Astrocyte (in vitro differentiated cells and primary cell): ENCODE data around the gene CAT. TPM values are rescaled to one million over a fixed set of nuclear protein-coding genes. Genes with fewer than 3 reads are reported as not detected.

Experiments
- DNase-seq: peaks from one replicate; pipeline ENCODE4 v3.0.0-alpha.2; 2010; ENCODE audit warnings: low read depth
- FAIRE-seq: peaks from 2 replicates; lab custom pipeline; 2011; peaks lifted over from hg19 to GRCh38; lab: Jason Lieb, UNC
- H2AFZ ChIP-seq: 2 replicates; pipeline ENCODE4 v1.6.0; 2012; ENCODE audit warnings: low read depth, low read length, inconsistent platforms
- H3K27ac ChIP-seq: 2 replicates; pipeline ENCODE4 v1.5.1; 2011; ENCODE audit warnings: low read depth, low read length, inconsistent platforms
- H3K27me3 ChIP-seq: 2 replicates; pipeline ENCODE4 v1.6.0; 2011; ENCODE audit warnings: low read length, inconsistent platforms; ENCODE audit not compliant: insufficient read depth
- H3K36me3 ChIP-seq: 2 replicates; pipeline ENCODE4 v1.5.1; 2011; ENCODE audit warnings: low read length, inconsistent platforms; ENCODE audit not compliant: insufficient read depth
- H3K4me1 ChIP-seq: 2 replicates; pipeline ENCODE4 v1.5.1; 2011; ENCODE audit warnings: low read length, inconsistent platforms; ENCODE audit not compliant: insufficient read depth
- H3K4me2 ChIP-seq: 2 replicates; pipeline ENCODE4 v1.6.0; 2012; ENCODE audit warnings: low read length, inconsistent platforms
- H3K4me3 ChIP-seq: 2 replicates; pipeline ENCODE4 v1.5.1; 2011; ENCODE audit warnings: low read depth, mild to moderate bottlenecking, low read length, inconsistent platforms; ENCODE audit not compliant: insufficient read depth
- H3K79me2 ChIP-seq: 2 replicates; pipeline ENCODE4 v1.6.0; 2012; ENCODE audit warnings: mild to moderate bottlenecking, low read length, inconsistent platforms; ENCODE audit not compliant: insufficient read depth
- H3K9ac ChIP-seq: 2 replicates; pipeline ENCODE4 v1.6.0; 2012; ENCODE audit warnings: mild to moderate bottlenecking, low read length, inconsistent platforms
- H3K9me3 ChIP-seq: 2 replicates; pipeline ENCODE4 v1.5.1; 2012; ENCODE audit warnings: low read depth, mild to moderate bottlenecking, low read length, inconsistent platforms; ENCODE audit not compliant: insufficient read depth
- H4K20me1 ChIP-seq: 2 replicates; pipeline ENCODE4 v1.6.0; 2012; ENCODE audit warnings: low read length, inconsistent platforms; ENCODE audit not compliant: insufficient read depth
- H3K27ac Mint-ChIP-seq: one replicate; pipeline ENCODE4 v1.8.0; 2021; ENCODE audit warnings: mild to moderate bottlenecking, mixed read lengths; ENCODE audit not compliant: unreplicated experiment
- H3K27me3 Mint-ChIP-seq: one replicate; pipeline ENCODE4 v1.8.0; 2021; ENCODE audit warnings: low read depth, mixed read lengths; ENCODE audit not compliant: unreplicated experiment
- H3K36me3 Mint-ChIP-seq: one replicate; pipeline ENCODE4 v1.8.0; 2021; ENCODE audit warnings: low read depth, mixed read lengths; ENCODE audit not compliant: unreplicated experiment
- H3K4me1 Mint-ChIP-seq: one replicate; pipeline ENCODE4 v1.8.0; 2021; ENCODE audit warnings: low read depth, mixed read lengths; ENCODE audit not compliant: unreplicated experiment
- H3K4me3 Mint-ChIP-seq: one replicate; pipeline ENCODE4 v1.8.0; 2021; ENCODE audit warnings: mild to moderate bottlenecking, moderate library complexity, mixed read lengths; ENCODE audit not compliant: unreplicated experiment
- H3K9me3 Mint-ChIP-seq: one replicate; pipeline ENCODE4 v1.8.0; 2021; ENCODE audit warnings: mild to moderate bottlenecking, mixed read lengths; ENCODE audit not compliant: unreplicated experiment
- EZH2 ChIP-seq: IDR thresholded peaks from 2 replicates; pipeline ENCODE4 v1.6.1; 2012; ENCODE audit warnings: mild to moderate bottlenecking, low read length, inconsistent platforms; ENCODE audit not compliant: insufficient read depth
- total RNA-seq: library from RNA; stranded (reverse); gene quantifications from 2 replicates; pipeline ENCODE4 v1.2.1, GENCODE V29; 2021
- TF ChIP-seq, protein P1 (sequence below): IDR thresholded peaks from 2 replicates; pipeline ENCODE4 v1.5.1; 2011; ENCODE audit warnings: low read depth, mild to moderate bottlenecking, inconsistent platforms, low read length, moderate library complexity; ENCODE audit not compliant: insufficient read depth

The CAT gene
- total RNA-seq, 1 donor from 2014 or later, result 17.6 TPM

DNA sequence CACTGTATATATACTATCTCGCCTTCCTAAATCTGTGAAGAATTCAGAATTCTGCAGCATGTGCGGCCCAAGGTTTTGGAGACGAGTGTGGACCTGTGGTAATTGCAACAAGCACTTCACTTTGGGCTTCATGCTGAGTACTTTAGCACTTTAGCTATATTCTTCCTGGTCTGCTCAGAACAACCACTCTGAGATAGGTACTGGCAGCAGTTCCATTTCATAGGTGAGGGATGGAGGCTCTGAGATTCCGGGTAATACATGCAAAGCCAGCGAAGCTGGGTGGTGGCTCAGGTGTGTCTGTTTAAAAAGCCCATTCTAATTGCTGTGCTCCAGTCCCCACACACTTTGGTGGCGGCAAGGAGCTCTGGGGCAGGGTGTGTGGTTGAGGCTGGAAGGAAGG lies 68.4 kb downstream of the CAT start:
- no peaks in the 10 kb centered on the region for H3K36me3 Mint-ChIP-seq
- no peaks in the 10 kb centered on the region for H3K9me3 Mint-ChIP-seq
- H3K9ac ChIP-seq, result no peak overlapping the region
- TF ChIP-seq EZH2, result no peak
- TF ChIP-seq, protein P1, sequence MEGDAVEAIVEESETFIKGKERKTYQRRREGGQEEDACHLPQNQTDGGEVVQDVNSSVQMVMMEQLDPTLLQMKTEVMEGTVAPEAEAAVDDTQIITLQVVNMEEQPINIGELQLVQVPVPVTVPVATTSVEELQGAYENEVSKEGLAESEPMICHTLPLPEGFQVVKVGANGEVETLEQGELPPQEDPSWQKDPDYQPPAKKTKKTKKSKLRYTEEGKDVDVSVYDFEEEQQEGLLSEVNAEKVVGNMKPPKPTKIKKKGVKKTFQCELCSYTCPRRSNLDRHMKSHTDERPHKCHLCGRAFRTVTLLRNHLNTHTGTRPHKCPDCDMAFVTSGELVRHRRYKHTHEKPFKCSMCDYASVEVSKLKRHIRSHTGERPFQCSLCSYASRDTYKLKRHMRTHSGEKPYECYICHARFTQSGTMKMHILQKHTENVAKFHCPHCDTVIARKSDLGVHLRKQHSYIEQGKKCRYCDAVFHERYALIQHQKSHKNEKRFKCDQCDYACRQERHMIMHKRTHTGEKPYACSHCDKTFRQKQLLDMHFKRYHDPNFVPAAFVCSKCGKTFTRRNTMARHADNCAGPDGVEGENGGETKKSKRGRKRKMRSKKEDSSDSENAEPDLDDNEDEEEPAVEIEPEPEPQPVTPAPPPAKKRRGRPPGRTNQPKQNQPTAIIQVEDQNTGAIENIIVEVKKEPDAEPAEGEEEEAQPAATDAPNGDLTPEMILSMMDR, result no peak
- no peaks in the 10 kb centered on the region for H3K27me3 ChIP-seq
- no peak overlapping the region for H3K4me2 ChIP-seq
- H3K9me3 ChIP-seq, result no peaks in the 10 kb centered on the region
- no peak overlapping the region for H3K27ac Mint-ChIP-seq
- peaks cover 4% of the 10 kb centered on the region for H3K4me1 Mint-ChIP-seq
- H3K27ac ChIP-seq, result no peak overlapping the region
- FAIRE-seq (no peak), DNase-seq (no peak)
- H4K20me1 ChIP-seq, result no peaks in the 10 kb centered on the region
- no peak overlapping the region for H2AFZ ChIP-seq
- H3K79me2 ChIP-seq, result no peaks in the 10 kb centered on the region
- H3K36me3 ChIP-seq, result no peaks in the 10 kb centered on the region
- H3K4me3 Mint-ChIP-seq, result no peak overlapping the region
- no peak overlapping the region for H3K4me3 ChIP-seq
- H3K27me3 Mint-ChIP-seq, result peaks cover 15% of the 10 kb centered on the region
- H3K4me1 ChIP-seq, result peaks cover 8% of the 10 kb centered on the region

GRCh38 chr11:34507610-34508009 lies 68.9 kb downstream of the CAT start:
- no peak for TF ChIP-seq EZH2
- TF ChIP-seq, protein P1, result no peak
- no peaks in the 10 kb centered on the region for H3K9me3 ChIP-seq
- Mint-ChIP-seq H3K4me3 (no peak overlapping the region), H3K4me1 (peaks cover 2% of the 10 kb centered on the region), H3K9me3 (no peaks in the 10 kb centered on the region), H3K36me3 (no peaks in the 10 kb centered on the region), H3K27me3 (peaks cover 15% of the 10 kb centered on the region), H3K27ac (no peak overlapping the region)
- H4K20me1 ChIP-seq, result no peaks in the 10 kb centered on the region
- H3K4me3 ChIP-seq, result no peak overlapping the region
- FAIRE-seq, result no peak
- no peak for DNase-seq
- no peaks in the 10 kb centered on the region for H3K27me3 ChIP-seq
- H3K36me3 ChIP-seq, result no peaks in the 10 kb centered on the region
- H3K27ac ChIP-seq, result no peak overlapping the region
- H3K9ac ChIP-seq, result no peak overlapping the region
- no peak overlapping the region for H3K4me2 ChIP-seq
- peaks cover 4% of the 10 kb centered on the region for H3K4me1 ChIP-seq
- no peaks in the 10 kb centered on the region for H3K79me2 ChIP-seq
- H2AFZ ChIP-seq, result no peak overlapping the region

DNA sequence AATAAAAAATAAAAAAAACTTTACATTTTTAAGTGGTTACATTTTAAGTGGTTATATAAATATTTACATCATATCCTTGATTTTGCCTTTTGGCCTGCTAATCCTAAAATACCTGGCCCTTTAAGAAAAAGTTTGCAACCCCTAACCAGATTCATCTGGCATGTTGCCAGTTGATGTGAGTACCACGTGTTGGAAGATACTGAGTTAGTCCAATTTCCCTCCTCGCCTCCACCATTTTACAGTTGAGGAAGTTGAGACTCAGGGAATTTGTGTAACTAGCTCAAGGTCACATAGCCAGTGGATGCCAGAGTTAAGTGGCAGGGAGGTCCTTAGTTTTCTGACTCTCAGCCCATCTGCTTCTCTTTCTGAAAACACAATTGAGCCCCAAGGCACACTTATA lies 69.8 kb downstream of the CAT start:
- no peak overlapping the region for H3K27ac Mint-ChIP-seq
- H3K9me3 Mint-ChIP-seq, result no peaks in the 10 kb centered on the region
- FAIRE-seq, result no peak

More for the DNA sequence above, 69.8 kb downstream of the CAT start:
- no peak overlapping the region for H2AFZ ChIP-seq
- H3K4me3 ChIP-seq, result no peak overlapping the region
- no peaks in the 10 kb centered on the region for H4K20me1 ChIP-seq
- H3K4me3 Mint-ChIP-seq, result no peak overlapping the region
- no peak overlapping the region for H3K4me2 ChIP-seq
- no peaks in the 10 kb centered on the region for H3K36me3 ChIP-seq
- no peaks in the 10 kb centered on the region for H3K4me1 Mint-ChIP-seq
- no peaks in the 10 kb centered on the region for H3K27me3 ChIP-seq
- no peaks in the 10 kb centered on the region for H3K9me3 ChIP-seq
- H3K36me3 Mint-ChIP-seq, result no peaks in the 10 kb centered on the region
- no peak overlapping the region for H3K27ac ChIP-seq
- no peaks in the 10 kb centered on the region for H3K4me1 ChIP-seq
- H3K79me2 ChIP-seq, result no peaks in the 10 kb centered on the region
- DNase-seq, result no peak
- TF ChIP-seq, protein P1, result no peak
- TF ChIP-seq EZH2, result no peak
- peaks cover 15% of the 10 kb centered on the region for H3K27me3 Mint-ChIP-seq
- H3K9ac ChIP-seq, result no peak overlapping the region
